Measurements from ENCODE around the gene PTPRE. TPM values are rescaled to one million over a fixed set of nuclear protein-coding genes. Genes with fewer than 3 reads are reported as not detected.

The PTPRE gene
- total RNA-seq, 4 donors from 2014 or later: 10.2 to 46.8 (median 28.8) TPM

DNA sequence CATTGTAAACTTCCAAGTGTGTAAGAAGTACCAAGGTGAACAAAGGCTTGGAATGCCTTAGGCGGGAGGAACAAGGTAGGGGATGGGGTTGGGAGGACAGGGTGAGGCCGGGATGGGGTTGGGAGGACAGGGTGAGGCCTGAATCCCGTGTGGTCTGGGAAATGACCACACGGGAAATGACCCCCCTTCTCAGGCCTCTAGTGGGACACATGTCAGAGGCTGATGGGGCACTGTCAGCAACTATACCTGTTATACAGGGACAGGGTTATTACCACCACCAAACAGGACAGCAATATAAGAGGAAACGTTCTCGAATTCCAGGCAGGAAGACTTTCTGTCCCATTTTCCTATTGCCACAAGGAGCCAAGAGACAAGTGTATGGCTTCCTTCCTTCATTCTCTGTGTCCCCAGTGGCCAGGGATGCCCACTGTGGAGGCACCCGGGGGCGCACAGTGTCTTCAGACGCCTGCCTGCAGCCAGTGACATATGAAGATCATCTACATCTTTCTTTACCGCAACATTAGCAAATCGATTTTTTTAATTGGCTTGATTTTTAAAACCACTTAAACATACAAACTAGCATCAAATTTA, 218.0 kb downstream of the PTPRE start:
- peak overlapping the region; percentile 93 for H3K4me3 ChIP-seq
- H3K27me3 ChIP-seq: peaks cover 20% of the 10 kb centered on the region
- no peak overlapping the region for H3K27ac ChIP-seq
- H3K4me1 ChIP-seq: peaks cover 14% of the 10 kb centered on the region
- TF ChIP-seq POLR2AphosphoS5 (IDR thresholded peaks at IDR 0.05) (no peak), EP300 (IDR thresholded peaks at IDR 0.05) (no peak), POLR2A (IDR thresholded peaks at IDR 0.05) (no peak)
- H3K9me3 ChIP-seq: no peaks in the 10 kb centered on the region
- no peaks in the 10 kb centered on the region for H3K36me3 ChIP-seq
- 40% methylated on average over 11 of the region's 11 CpGs for WGBS
- no peak for DNase-seq (ENCODE audit: low spot score in 2 of 2)

GRCh38 chr10:128125416-128125943, 218.6 kb downstream of the PTPRE start:
- TF ChIP-seq POLR2A (IDR thresholded peaks at IDR 0.05) (no peak), CTCF (IDR thresholded peaks at IDR 0.05) (no peak), POLR2AphosphoS5 (IDR thresholded peaks at IDR 0.05) (no peak), EP300 (IDR thresholded peaks at IDR 0.05) (no peak)
- DNase-seq (ENCODE audit: low spot score in 2 of 2): no peak
- H3K36me3 ChIP-seq: no peaks in the 10 kb centered on the region
- H3K27ac ChIP-seq: no peak overlapping the region
- H3K27me3 ChIP-seq: peaks cover 20% of the 10 kb centered on the region
- 4% methylated on average over 26 of the region's 33 CpGs for WGBS
- no peaks in the 10 kb centered on the region for H3K9me3 ChIP-seq
- H3K4me3 ChIP-seq: peak overlapping the region; percentile 93
- peaks cover 14% of the 10 kb centered on the region for H3K4me1 ChIP-seq

GRCh38 chr10:128125944-128126764, 219.3 kb downstream of the PTPRE start, which contains the start of gene MKI67:
MKI67 (minus strand) TSS chr10:128126423; CDS start chr10:128125667, 756 bp downstream.
- peaks cover 20% of the 10 kb centered on the region for H3K27me3 ChIP-seq
- no peaks in the 10 kb centered on the region for H3K36me3 ChIP-seq
- no peaks in the 10 kb centered on the region for H3K9me3 ChIP-seq
- WGBS: under 1% methylated on average over 80 of the region's 95 CpGs
- peak within 1 kb of the TSS; percentile 93 for H3K4me3 ChIP-seq
- H3K4me1 ChIP-seq: peaks cover 14% of the 10 kb centered on the region
- TF ChIP-seq POLR2AphosphoS5 (IDR thresholded peaks at IDR 0.05): no peak
- TF ChIP-seq POLR2A (IDR thresholded peaks at IDR 0.05): no peak
- TF ChIP-seq CTCF (IDR thresholded peaks at IDR 0.05): no peak
- no peak for TF ChIP-seq EP300 (IDR thresholded peaks at IDR 0.05)
- H3K27ac ChIP-seq: no peak within 1 kb of the TSS
- DNase-seq (ENCODE audit: low spot score in 2 of 2): peak; percentile 86 to 88

DNA sequence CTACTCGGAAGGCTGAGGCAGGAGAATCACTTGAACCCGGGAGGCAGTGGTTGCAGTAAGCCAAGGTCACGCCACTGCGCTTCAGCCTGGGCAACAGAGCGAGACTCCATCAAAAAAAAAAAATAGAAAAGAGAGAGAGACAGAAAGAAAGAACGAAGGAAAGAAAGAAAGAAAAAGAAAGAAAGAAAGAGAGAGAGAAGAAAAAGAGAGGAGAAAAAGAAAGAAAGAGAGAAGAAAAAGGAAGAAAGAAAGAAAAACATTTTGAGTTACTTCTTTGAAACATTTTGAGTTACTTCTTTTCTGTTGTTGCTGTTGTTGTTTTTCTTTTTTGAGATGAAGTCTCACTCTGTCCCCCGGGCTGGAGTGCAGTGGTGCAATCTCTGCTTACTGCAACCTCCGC, 221.7 kb downstream of the PTPRE start:
- WGBS: 83% methylated on average over 8 of the region's 8 CpGs
- H3K36me3 ChIP-seq: no peaks in the 10 kb centered on the region
- H3K4me1 ChIP-seq: peaks cover 14% of the 10 kb centered on the region
- peaks cover 16% of the 10 kb centered on the region for H3K27me3 ChIP-seq
- TF ChIP-seq POLR2A (IDR thresholded peaks at IDR 0.05): no peak
- no peak for TF ChIP-seq CTCF (IDR thresholded peaks at IDR 0.05)
- TF ChIP-seq EP300 (IDR thresholded peaks at IDR 0.05): no peak
- TF ChIP-seq POLR2AphosphoS5 (IDR thresholded peaks at IDR 0.05): no peak
- no peak for DNase-seq (ENCODE audit: low spot score in 2 of 2)
- no peak overlapping the region for H3K4me3 ChIP-seq
- H3K27ac ChIP-seq: no peak overlapping the region
- no peaks in the 10 kb centered on the region for H3K9me3 ChIP-seq

GRCh38 chr10:128130051-128130450, 223.1 kb downstream of the PTPRE start:
- H3K27me3 ChIP-seq: peaks cover 8% of the 10 kb centered on the region
- WGBS: 69% methylated on average over 1 of the region's 1 CpG
- TF ChIP-seq EP300 (IDR thresholded peaks at IDR 0.05) (no peak), CTCF (IDR thresholded peaks at IDR 0.05) (no peak), POLR2AphosphoS5 (IDR thresholded peaks at IDR 0.05) (no peak), POLR2A (IDR thresholded peaks at IDR 0.05) (no peak)
- H3K4me1 ChIP-seq: peaks cover 11% of the 10 kb centered on the region
- H3K9me3 ChIP-seq: no peaks in the 10 kb centered on the region
- DNase-seq (ENCODE audit: low spot score in 2 of 2): no peak
- no peak overlapping the region for H3K4me3 ChIP-seq
- H3K36me3 ChIP-seq: no peaks in the 10 kb centered on the region
- H3K27ac ChIP-seq: no peak overlapping the region

Other genes with a start within 250 kb of the PTPRE start
- gene FOXI2, start 169.9 kb upstream of the PTPRE start, total RNA-seq: 1 to 10 TPM in 1 of 4 donors, under 1 TPM in 1, not detected in 2; 0.39 to 1.4 TPM
- not detected for gene CLRN3, start 14.2 kb upstream of the PTPRE start, total RNA-seq
- gene MKI67, start 219.3 kb downstream of the PTPRE start, total RNA-seq: 10 to 100 TPM in 1 of 4 donors, 1 to 10 TPM in 3; 5.6 to 13.0 (median 8.9) TPM